SU-DHL-6 (cell line): ENCODE data around the gene CSRNP3.

ENCODE experiments used
- H2AFZ ChIP-seq: fragments of 200-600 bp; sonication (generic); 2 replicates; pipeline ENCODE4 v1.6.1; 2014; ENCODE audit warnings: low read depth, mild to moderate bottlenecking, moderate library complexity, mixed read lengths, antibody characterized with exemption, low read length; ENCODE audit not compliant: severe bottlenecking
- H3F3A ChIP-seq: fragments of 200-600 bp; shearing (Covaris generic); 2 replicates; pipeline ENCODE4 v1.6.0; 2016; ENCODE audit warnings: antibody characterized with exemption, mild to moderate bottlenecking; ENCODE audit not compliant: insufficient read depth
- H3K27ac ChIP-seq: fragments of 200-600 bp; sonication (generic); 2 replicates; pipeline ENCODE4 v1.5.1; 2016; ENCODE audit warnings: low read depth, mild to moderate bottlenecking, low read length, moderate library complexity, mixed read lengths
- H3K27me3 ChIP-seq: fragments of 200-600 bp; sonication (generic), shearing (Covaris generic); 2 replicates; pipeline ENCODE4 v1.6.0; 2014; ENCODE audit warnings: mild to moderate bottlenecking, low read length
- H3K36me3 ChIP-seq: fragments of 200-600 bp; sonication (generic); 2 replicates; pipeline ENCODE4 v1.6.1; 2014; ENCODE audit warnings: mild to moderate bottlenecking, low read length, mixed read lengths
- H3K4me2 ChIP-seq: fragments of 300-600, 200-600 bp; shearing (Covaris generic), sonication (generic); 2 replicates; pipeline ENCODE4 v1.6.0; 2014; ENCODE audit warnings: low read length, low read depth, mild to moderate bottlenecking; ENCODE audit not compliant: poor library complexity, severe bottlenecking
- H3K4me3 ChIP-seq: fragments of 200-600 bp; sonication (generic); 2 replicates; pipeline ENCODE4 v1.5.1; 2014; ENCODE audit warnings: antibody characterized with exemption, low read length, mild to moderate bottlenecking, mixed read lengths; ENCODE audit not compliant: insufficient read depth, poor library complexity, severe bottlenecking
- H3K79me2 ChIP-seq: fragments of 200-600 bp; sonication (generic); 2 replicates; pipeline ENCODE4 v1.6.1; 2014; ENCODE audit warnings: mild to moderate bottlenecking, low read length, moderate library complexity; ENCODE audit not compliant: insufficient read depth
- H3K9ac ChIP-seq: fragments of 200-600 bp; sonication (generic); 2 replicates; pipeline ENCODE4 v1.7.0; 2014; ENCODE audit warnings: mild to moderate bottlenecking, low read length
- H3K9me2 ChIP-seq: fragments of 200-600 bp; sonication (generic); replicated peaks from 2 replicates; pipeline ENCODE4 v1.6.1; 2014; ENCODE audit warnings: low read length; ENCODE audit not compliant: insufficient read depth
- H3K9me3 ChIP-seq: fragments of 200-600 bp; sonication (generic); 2 replicates; pipeline ENCODE4 v1.6.1; 2014; ENCODE audit warnings: low read length, mixed read lengths; ENCODE audit not compliant: insufficient read depth
- H4K20me1 ChIP-seq: fragments of 200-600 bp; sonication (generic); 2 replicates; pipeline ENCODE4 v1.6.1; 2014; ENCODE audit warnings: low read depth, mild to moderate bottlenecking, antibody characterized with exemption, low read length, moderate library complexity, mixed read lengths
- CTCF ChIP-seq: fragments of 200-600 bp; sonication (generic); IDR thresholded peaks from one replicate; pipeline ENCODE4 v1.5.1; 2017; ENCODE audit warnings: antibody characterized with exemption, mild to moderate bottlenecking, low read length, moderate library complexity; ENCODE audit not compliant: insufficient read depth, poor library complexity, severe bottlenecking
- EZH2phosphoT487 ChIP-seq: fragments of 200-600 bp; sonication (generic), shearing (Covaris generic); conservative IDR thresholded peaks from 2 replicates; pipeline ENCODE4 v1.6.1; 2018; ENCODE audit warnings: mild to moderate bottlenecking, antibody characterized with exemption, low read length, moderate library complexity, mixed read lengths

Gene CSRNP3

DNA sequence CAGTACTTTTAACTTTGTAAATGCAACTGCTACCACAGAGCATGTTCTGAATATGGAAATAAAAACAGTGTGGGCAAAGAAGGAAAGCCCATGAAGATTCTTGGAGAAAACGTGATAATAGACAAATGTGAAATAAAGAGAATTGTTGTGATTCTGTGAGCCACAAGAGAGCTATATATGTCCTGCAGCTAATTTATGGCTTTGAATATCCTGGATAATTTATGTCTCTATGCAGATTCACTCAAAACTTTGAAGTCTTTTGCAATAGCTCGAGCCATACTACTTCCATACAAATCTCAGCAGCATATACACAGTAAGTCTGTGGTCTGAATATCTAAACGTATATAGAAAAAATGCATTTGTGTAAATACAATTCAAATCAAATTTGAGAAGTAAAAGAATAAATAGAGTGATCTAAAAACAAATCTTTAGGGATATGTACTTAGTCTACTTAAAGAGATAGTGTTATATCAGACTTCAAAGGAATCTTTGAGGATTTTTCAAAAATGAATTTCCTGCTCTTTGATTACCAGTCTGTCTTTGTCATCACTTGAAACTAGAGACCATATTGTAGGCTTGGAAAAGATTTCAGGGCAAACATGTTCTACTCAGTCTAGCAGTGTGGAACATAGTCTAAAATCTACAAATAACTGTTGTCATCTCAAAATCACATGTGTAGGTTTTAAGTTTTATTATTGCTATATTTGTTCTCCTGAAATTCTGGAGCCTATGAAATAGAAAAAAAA is 107.1 kb downstream of the CSRNP3 start:
- Histone ChIP-seq H3K27me3 (no peaks in the 10 kb centered on the region), H3K9me2 (no peaks in the 10 kb centered on the region), H3K27ac (no peak overlapping the region), H2AFZ (no peak overlapping the region), H3K9ac (no peak overlapping the region), H3K9me3 (no peaks in the 10 kb centered on the region), H3K79me2 (no peaks in the 10 kb centered on the region), H3K36me3 (no peaks in the 10 kb centered on the region), H3K4me3 (no peak overlapping the region), H3F3A (no peaks in the 10 kb centered on the region), H4K20me1 (no peaks in the 10 kb centered on the region), H3K4me2 (no peak overlapping the region)
- TF ChIP-seq CTCF (no peak), EZH2phosphoT487 (no peak)

GRCh38 chr2:165582409-165582808 is 112.9 kb downstream of the CSRNP3 start:
- no peaks in the 10 kb centered on the region for H3K9me2 ChIP-seq
- H4K20me1 ChIP-seq: no peaks in the 10 kb centered on the region
- H3K4me2 ChIP-seq: no peak overlapping the region
- no peaks in the 10 kb centered on the region for H3K27me3 ChIP-seq
- no peaks in the 10 kb centered on the region for H3K79me2 ChIP-seq
- H2AFZ ChIP-seq: no peak overlapping the region
- H3K4me3 ChIP-seq: no peak overlapping the region
- TF ChIP-seq CTCF (no peak), EZH2phosphoT487 (no peak)
- H3K27ac ChIP-seq: no peak overlapping the region
- no peaks in the 10 kb centered on the region for H3F3A ChIP-seq
- H3K9ac ChIP-seq: no peak overlapping the region
- no peaks in the 10 kb centered on the region for H3K36me3 ChIP-seq
- no peaks in the 10 kb centered on the region for H3K9me3 ChIP-seq

GRCh38 chr2:165582863-165583506 is 113.5 kb downstream of the CSRNP3 start:
- H3K36me3 ChIP-seq: no peaks in the 10 kb centered on the region
- H3K27ac ChIP-seq: no peak overlapping the region
- H3K79me2 ChIP-seq: no peaks in the 10 kb centered on the region
- H4K20me1 ChIP-seq: no peaks in the 10 kb centered on the region
- no peaks in the 10 kb centered on the region for H3K27me3 ChIP-seq
- no peaks in the 10 kb centered on the region for H3K9me2 ChIP-seq
- H3K9me3 ChIP-seq: no peaks in the 10 kb centered on the region
- H3K9ac ChIP-seq: no peak overlapping the region
- no peak overlapping the region for H3K4me3 ChIP-seq
- no peaks in the 10 kb centered on the region for H3F3A ChIP-seq
- H2AFZ ChIP-seq: no peak overlapping the region
- TF ChIP-seq CTCF: no peak
- TF ChIP-seq EZH2phosphoT487: no peak
- no peak overlapping the region for H3K4me2 ChIP-seq
